A204.1 (cell line): ENCODE data around the gene HSPE1.
A peak's percentile ranks its signal among the peaks of the same experiment; 100 is the strongest.
"Not testable (repeated sequence)": the region's sequence is repeated elsewhere in the genome, so short reads cannot be mapped to it uniquely, and the experiment has no call there.

ENCODE experiments used
- FAIRE-seq: peaks from 2 replicates; lab custom pipeline; 2012; peaks lifted over from hg19 to GRCh38; lab: Jason Lieb, UNC

The HSPE1 gene

GRCh38 chr2:197499594-197500502 lies at the start of gene HSPE1, which contains the start of gene HSPD1:
Gene HSPE1, plus strand, starts transcription at chr2:197500379. Its CDS starts 58 bp downstream, at chr2:197500437.
Gene HSPD1, minus strand, starts transcription at chr2:197499840. Its CDS starts 992 bp downstream, at chr2:197498848.
- FAIRE-seq = peak; percentile 79

DNA sequence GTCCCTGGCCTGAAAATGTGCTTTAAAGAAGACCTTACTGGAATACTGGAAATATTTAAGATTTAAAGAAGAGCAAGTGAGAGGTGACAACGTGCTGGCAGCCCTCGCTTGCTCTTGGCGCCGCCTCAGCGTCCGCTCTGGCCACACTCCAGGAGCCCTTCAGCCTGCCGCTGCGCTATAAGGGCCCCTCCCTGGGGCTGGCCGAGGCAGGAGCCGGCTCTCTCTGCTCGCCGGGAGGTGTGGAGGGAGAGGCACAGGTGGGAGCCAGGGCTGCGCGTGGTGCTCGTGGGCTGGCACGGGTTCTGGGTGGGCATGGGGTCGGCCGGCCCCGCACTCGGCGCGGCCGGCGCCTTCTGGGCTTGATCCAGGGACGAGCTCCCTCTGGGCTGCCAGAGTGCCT lies 49.7 kb upstream of the HSPE1 start:
- FAIRE-seq = no peak

GRCh38 chr2:197450935-197451358 lies 49.2 kb upstream of the HSPE1 start:
- FAIRE-seq = not testable (repeated sequence)

- no peak for FAIRE-seq
Observed at GRCh38 chr2:197452754-197453122, 47.4 kb upstream of the HSPE1 start.

DNA sequence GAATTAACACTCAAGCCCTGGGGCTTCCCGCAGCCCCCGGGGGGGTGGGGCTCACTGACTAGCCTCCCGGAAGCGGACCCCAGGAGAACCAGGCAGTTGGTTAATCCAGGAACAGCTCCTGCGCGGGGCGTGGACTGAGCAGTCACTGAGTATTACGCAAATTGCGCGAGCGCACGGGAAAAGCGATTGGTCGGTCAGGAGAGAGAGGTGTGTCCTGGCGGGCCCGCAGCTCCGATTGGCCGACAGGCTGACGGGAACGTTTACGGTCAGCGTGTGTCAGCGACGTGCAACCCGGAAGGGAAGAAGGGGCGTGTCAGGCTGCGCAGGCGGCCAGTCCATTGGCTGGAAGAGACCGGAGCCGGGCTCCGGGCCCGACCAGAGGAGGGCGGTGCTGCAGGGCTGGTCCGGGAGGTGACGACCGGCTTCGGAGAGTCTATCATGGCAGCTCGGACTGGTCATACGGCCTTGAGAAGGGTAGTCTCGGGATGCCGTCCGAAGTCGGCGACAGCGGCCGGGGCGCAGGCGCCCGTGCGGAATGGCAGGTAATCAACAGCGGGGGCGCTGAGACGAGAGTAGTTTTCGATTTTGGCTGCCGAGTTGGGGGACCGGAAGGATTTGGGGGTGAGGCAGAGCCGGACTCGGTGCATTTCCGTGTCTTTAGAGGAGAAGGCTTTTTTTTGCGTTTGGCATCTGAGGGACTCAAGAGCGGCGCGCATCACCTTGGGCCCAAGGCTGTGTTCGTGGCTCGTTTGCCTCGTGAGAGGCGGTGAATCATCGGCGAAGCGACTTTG lies 46.9 kb upstream of the HSPE1 start, which contains the start of gene COQ10B:
TSS of gene COQ10B (plus strand) at position 430 of the 791 bp plus-strand sequence. CDS start at position 439, 9 bp downstream.
- peak; percentile 97 for FAIRE-seq

- no peak for FAIRE-seq
Observed at GRCh38 chr2:197453914-197454398, 46.2 kb upstream of the HSPE1 start.

GRCh38 chr2:197454923-197455322 lies 45.3 kb upstream of the HSPE1 start:
- FAIRE-seq = no peak

- FAIRE-seq = no peak
Observed at GRCh38 chr2:197455428-197455827, 44.8 kb upstream of the HSPE1 start.

GRCh38 chr2:197460649-197461048 lies 39.5 kb upstream of the HSPE1 start:
- no peak for FAIRE-seq

GRCh38 chr2:197461057-197461456 lies 39.1 kb upstream of the HSPE1 start:
- no peak for FAIRE-seq

DNA sequence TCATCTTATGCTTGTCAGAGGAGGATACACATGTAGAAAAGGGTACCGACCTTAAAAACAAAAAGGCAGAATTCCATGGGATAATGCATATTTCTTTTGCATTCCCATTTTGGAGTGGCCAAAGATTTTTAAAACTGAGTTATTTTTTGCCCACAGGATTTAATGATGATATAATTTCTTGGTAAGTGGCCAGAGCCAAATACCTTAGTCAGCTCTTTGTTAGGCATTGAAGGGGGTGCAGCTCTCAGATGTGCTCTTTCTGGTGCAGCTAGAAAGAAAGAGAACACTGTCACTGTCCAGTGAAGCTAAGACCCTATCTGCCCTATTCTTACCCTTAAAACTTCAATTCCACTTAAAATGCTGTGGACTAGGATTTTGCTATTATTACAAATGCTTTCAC lies 36.0 kb upstream of the HSPE1 start:
- FAIRE-seq = no peak

DNA sequence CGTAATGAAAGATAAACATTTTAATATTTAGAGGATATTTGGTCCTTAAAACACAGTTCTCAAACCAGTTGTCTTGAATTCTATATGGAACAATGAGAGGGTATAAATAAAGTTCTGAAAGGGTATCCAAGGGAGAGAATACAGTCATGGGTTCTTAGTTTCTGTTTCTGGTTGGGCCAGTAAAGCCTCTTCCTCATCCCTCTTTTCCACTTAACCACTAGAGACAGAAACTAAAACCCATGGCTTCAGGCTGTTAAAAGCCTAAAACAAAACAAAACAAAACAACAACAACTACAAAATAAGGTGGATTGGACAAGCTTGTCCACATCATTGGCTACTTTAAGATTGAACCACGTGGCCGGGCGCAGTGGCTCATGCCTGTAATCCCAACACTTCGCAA lies 28.0 kb upstream of the HSPE1 start:
- FAIRE-seq = no peak

DNA sequence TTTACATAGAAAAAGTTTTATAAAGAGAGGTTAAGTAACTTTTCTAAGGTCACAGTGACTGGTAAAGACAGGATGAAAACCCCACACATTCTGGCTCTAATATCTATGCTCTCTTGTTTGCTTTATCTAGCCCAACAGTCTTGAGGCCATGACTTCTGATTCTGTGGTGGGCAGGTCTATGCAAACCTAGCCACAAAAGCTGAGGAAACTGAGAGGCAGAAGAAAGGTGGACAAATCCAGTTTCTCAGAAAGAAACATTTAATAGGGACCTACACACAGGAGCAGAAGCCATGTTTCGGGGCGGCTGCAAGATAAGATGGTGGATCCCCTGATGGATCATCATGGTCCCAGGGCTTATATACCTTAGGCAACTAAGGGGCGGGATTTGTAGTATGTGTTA lies 22.4 kb upstream of the HSPE1 start:
- FAIRE-seq = no peak

- no peak for FAIRE-seq
Observed at GRCh38 chr2:197480165-197481036, 19.8 kb upstream of the HSPE1 start.

DNA sequence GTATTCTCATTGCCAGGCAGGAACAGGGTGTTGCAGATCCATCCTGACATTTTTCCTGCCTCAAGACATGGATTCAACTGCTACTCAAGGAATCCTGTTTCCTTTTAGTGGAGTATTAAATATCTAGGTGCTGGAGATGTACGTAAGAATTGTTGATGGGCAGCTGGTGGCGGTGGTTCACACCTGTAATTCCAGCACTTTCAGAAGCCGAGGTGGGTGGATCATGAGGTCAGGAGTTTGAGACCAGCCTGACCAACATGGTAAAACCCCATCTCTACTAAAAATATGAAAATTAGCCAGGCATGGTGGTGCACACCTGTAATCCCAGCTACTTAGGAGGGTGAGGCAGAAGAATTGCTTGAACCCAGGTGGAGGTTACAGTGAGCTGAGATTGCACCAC lies 15.9 kb upstream of the HSPE1 start:
- FAIRE-seq = not testable (repeated sequence)

- no peak for FAIRE-seq
Observed at GRCh38 chr2:197486175-197486574, 14.0 kb upstream of the HSPE1 start.

DNA sequence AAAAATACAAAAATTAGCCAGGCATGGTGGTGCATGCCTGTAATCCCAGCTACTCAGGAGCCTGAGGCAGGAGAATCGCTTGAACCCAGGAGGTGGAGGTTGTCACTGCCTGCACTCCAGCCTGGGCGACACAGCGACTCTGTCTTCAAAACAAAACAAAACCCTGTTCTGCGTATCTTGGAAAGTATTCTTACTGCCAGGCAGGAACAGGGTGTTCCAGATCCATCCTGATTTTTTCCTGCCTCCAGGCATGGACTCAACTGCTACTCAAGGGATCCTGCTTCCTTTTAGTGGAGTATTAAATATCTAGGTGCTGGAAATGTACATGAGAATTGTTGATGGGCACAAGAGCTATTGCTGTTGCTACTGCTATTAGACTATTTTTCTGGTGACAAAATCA lies 12.8 kb upstream of the HSPE1 start:
- no peak for FAIRE-seq

DNA sequence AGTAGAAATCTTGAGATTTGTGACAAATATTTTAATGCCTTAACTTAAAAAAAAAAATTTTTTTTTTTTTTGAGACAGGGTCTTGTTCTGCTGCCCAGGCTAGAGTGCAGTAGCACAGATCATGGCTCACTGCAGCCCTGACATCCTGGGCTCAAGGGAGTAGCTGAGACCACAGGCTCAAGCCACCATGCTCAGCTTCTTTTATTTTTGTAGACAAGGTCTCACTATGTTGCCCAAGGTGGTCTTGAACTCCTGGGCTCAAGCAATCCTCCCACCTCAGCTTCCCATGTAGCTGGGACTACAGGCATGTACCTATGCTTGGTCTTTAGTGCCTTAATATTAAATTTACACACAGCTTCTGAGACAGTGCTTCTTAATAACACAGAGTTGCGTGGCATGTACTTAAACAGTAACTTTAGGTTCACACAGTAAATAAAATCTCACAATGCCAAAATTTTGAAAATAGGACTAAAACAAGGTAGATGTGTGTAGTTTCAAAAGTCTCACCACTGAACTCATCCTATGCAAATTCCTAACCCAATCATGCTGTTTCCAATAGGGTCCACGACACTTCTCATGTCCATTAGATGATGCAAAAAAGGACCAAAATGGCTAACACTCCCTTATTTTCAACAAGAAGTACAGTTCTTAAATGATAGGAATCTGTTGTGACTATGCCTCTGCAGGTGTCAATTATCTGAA lies 4.6 kb upstream of the HSPE1 start:
- no peak for FAIRE-seq

GRCh38 chr2:197496695-197497094 lies 3.5 kb upstream of the HSPE1 start:
- FAIRE-seq = no peak

DNA sequence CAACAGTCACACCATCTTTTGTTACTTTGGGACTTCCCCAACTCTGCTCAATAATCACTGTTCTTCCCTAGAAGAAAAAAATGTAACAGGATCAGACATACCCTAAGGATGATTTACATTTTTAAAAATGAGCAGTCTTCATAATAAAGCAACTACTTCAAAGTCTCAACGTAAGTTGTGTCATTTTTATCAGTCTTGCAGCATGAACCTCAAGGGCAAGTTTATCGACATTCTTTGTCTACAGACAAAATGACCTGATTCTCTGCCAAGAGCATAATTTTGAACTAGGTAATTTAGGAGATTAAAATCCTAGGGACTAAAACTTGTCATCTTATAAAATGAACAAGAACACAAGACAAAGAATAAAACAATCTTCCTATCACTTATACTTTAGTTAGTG lies 2.9 kb upstream of the HSPE1 start:
- FAIRE-seq = no peak

GRCh38 chr2:197498235-197498936 lies 1.8 kb upstream of the HSPE1 start:
- FAIRE-seq = no peak
